ENCODE measurements around the gene SIAE. TPM values are rescaled to one million over a fixed set of nuclear protein-coding genes. Genes with fewer than 3 reads are reported as not detected.

The SIAE gene
- total RNA-seq, 2 experiments from 2014 or later: 6.5 to 7.5 TPM

Other genes with a start within 250 kb of the SIAE start
- gene OR8B4, start 248.9 kb downstream of the SIAE start, total RNA-seq: not detected
- gene OR8B8, start 228.0 kb downstream of the SIAE start, total RNA-seq: not detected
- not detected for gene OR8B12, start 130.1 kb downstream of the SIAE start, total RNA-seq
- not detected for gene OR8A1, start 103.7 kb downstream of the SIAE start, total RNA-seq
- gene PANX3, start 62.3 kb downstream of the SIAE start, total RNA-seq: not detected
- gene TBRG1, start 50.9 kb downstream of the SIAE start, total RNA-seq: 10 to 100 TPM; 39.6 to 47.4 TPM
- gene SPA17, start 165 bp upstream of the SIAE start, total RNA-seq: 1 to 10 TPM; 1.1 to 1.8 TPM
- 10 to 100 TPM in 1 of 2 experiments, 1 to 10 TPM in 1; 8.9 to 11.6 TPM for gene NRGN, start 66.2 kb upstream of the SIAE start, total RNA-seq
- gene VSIG2, start 78.5 kb upstream of the SIAE start, total RNA-seq: under 1 TPM in 1 of 2 experiments, not detected in 1; 0.22 TPM
- under 1 TPM; 0.19 to 0.45 TPM for gene ESAM, start 88.6 kb upstream of the SIAE start, total RNA-seq
- gene MSANTD2, start 126.7 kb upstream of the SIAE start, total RNA-seq: 10 to 100 TPM in 1 of 2 experiments, 1 to 10 TPM in 1; 9.5 to 10.5 TPM
- gene ROBO3, start 191.7 kb upstream of the SIAE start, total RNA-seq: 10 to 100 TPM; 12.0 to 12.1 TPM
- gene ROBO4, start 224.1 kb upstream of the SIAE start, total RNA-seq: not detected
- gene HEPN1, start 245.5 kb upstream of the SIAE start, total RNA-seq: not detected

Measured in activated CD4-positive, alpha-beta T cell treated with anti-CD3 and anti-CD28 coated beads, Interleukin-2, amount 10 ng/mL, durations not matched to agents 7 days and 5 days (primary cell).